HTERT RPE-1 (cell line): ENCODE data around the gene ZBTB7C.

Source experiments
- in situ Hi-C: fragments of 300-500 bp; cut with MboI; formaldehyde crosslinking; loops from 4 replicates; pipeline ENCODE4 v1.14.3; 2020; ENCODE audit warnings: low sequenced_read_pairs

The ZBTB7C gene

GRCh38 chr18:48391868-48392267, 17.3 kb downstream of the ZBTB7C start:
- in situ Hi-C loops = no loop called here

GRCh38 chr18:48390641-48391040, 18.5 kb downstream of the ZBTB7C start:
- in situ Hi-C loops = no loop called here

GRCh38 chr18:48388478-48388877, 20.7 kb downstream of the ZBTB7C start:
- in situ Hi-C loops = no loop called here

- in situ Hi-C loops = no loop called here
Measured at GRCh38 chr18:48387300-48387699, 21.9 kb downstream of the ZBTB7C start.

GRCh38 chr18:48385596-48385995, 23.6 kb downstream of the ZBTB7C start:
- in situ Hi-C loops = no loop called here

GRCh38 chr18:48376934-48377333, 32.2 kb downstream of the ZBTB7C start:
- in situ Hi-C loops = no loop called here

GRCh38 chr18:48376406-48376805, 32.8 kb downstream of the ZBTB7C start:
- in situ Hi-C loops = no loop called here

GRCh38 chr18:48375150-48375800, 33.9 kb downstream of the ZBTB7C start:
- in situ Hi-C loops = no loop called here

- in situ Hi-C loops = no loop called here
Measured at GRCh38 chr18:48374423-48375149, 34.6 kb downstream of the ZBTB7C start.

- in situ Hi-C loops = no loop called here
Measured at GRCh38 chr18:48371854-48372602, 37.2 kb downstream of the ZBTB7C start.

GRCh38 chr18:48367557-48367956, 41.6 kb downstream of the ZBTB7C start:
- in situ Hi-C loops = no loop called here

- in situ Hi-C loops = no loop called here
Measured at GRCh38 chr18:48365965-48366364, 43.2 kb downstream of the ZBTB7C start.

GRCh38 chr18:48364146-48364545, 45.0 kb downstream of the ZBTB7C start:
- in situ Hi-C loops = no loop called here

- in situ Hi-C loops = no loop called here
Measured at GRCh38 chr18:48363175-48363574, 46.0 kb downstream of the ZBTB7C start.

GRCh38 chr18:48361801-48362200, 47.4 kb downstream of the ZBTB7C start:
- in situ Hi-C loops = no loop called here

GRCh38 chr18:48360376-48361021, 48.7 kb downstream of the ZBTB7C start:
- in situ Hi-C loops = no loop called here

GRCh38 chr18:48359626-48360025, 49.6 kb downstream of the ZBTB7C start:
- in situ Hi-C loops = no loop called here

- in situ Hi-C loops = no loop called here
Measured at GRCh38 chr18:48358868-48359267, 50.3 kb downstream of the ZBTB7C start.

- in situ Hi-C loops = no loop called here
Measured at GRCh38 chr18:48356909-48357631, 52.1 kb downstream of the ZBTB7C start.

GRCh38 chr18:48356151-48356745, 52.9 kb downstream of the ZBTB7C start:
- in situ Hi-C loops = no loop called here
